Measurements from ENCODE around the gene ARVCF.
"Not testable (repeated sequence)": the region's sequence is repeated elsewhere in the genome, so short reads cannot be mapped to it uniquely, and the experiment has no call there.

ARVCF gene

DNA sequence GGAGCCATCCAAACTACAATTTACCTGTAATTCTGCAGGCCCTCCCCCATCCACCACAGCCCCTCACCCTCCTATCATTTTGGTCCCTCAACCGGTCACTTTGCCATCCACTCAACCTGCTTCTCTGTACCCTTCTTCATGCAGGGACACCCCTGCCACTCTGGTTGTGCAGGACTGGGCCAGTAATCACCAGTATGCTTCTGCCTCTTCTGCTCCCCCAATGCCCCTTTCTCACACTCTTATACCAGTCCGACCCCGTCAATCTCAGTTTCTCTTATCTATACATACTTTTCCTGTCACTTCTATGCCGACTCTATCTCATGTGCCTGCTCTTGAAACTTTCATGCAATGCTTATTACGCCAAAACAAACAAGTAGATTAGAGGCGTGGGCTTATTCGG lies 80.1 kb downstream of the ARVCF start:
- no peak for DNase-seq (ENCODE audit: low spot score)

DNA sequence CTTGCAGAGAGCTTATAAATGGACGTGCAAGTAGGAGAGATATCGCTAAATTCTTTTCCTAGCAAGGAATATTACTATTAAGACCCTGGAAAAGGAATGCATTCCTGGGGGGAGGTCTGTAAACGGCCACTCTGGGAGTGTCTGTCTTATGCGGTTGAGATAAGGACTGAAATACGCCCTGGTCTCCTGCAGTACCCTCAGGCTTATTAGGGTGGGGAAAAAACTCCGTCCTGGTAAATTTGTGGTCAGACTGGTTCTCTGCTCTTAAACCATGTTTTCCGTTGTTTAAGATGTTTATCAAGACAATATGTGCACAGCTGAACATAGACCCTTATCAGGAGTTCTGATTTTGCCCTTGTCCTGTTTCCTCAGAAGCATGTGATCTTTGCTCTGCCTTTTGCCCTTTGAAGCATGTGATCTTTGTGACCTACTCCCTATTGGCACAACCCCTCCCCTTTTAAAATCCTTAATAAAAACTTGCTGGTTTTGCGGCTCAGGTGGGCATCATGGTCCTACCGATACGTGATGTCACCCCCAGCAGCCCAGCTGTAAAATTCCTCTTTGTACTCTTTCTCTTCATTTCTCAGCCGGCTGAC lies 81.4 kb downstream of the ARVCF start:
- not testable (repeated sequence) for DNase-seq (ENCODE audit: low spot score)

DNA sequence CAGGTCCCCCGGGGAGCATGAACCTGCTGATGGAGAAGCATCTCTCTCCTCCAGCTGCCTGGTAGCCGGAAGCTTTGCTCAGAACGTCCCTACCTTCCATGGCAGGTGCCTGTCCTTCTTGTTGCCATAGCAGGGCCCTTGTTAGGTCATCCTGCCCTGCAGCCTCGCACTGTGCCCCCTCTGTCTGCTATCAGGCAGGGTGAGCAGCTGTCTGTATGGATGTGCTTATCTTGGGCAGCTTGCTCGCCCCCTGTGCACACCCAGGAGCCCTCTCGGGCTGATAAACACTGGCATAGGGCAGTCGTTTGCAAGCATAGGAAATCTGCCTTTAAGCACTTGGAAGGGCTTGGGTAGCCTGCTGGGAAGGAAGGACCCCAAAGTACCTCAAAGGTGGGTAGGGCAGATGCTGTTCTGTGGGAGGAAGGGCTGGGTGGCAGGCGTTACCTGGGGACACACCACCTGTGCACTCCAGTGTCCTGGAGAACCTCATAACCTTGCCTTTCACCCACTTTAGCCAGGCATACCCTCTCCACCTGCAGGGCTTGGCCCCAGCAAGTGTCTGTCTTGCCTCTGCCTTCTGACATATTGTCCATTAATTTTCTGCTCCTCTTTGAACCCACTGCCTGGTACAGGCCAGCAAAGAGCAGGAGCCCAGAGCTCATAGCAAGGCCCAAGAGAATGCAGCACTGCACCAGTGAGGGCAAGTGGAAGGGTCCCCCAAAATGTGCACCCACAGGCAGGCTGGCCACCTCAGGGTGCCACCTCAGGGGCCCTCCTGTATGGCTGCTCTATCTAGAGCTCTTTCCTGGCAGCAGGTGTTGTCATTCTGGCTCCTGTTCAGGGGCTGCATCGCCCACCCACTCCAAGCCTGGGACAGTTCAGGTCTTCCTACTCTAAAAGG lies 83.0 kb downstream of the ARVCF start:
- DNase-seq (ENCODE audit: low spot score), result no peak

DNA sequence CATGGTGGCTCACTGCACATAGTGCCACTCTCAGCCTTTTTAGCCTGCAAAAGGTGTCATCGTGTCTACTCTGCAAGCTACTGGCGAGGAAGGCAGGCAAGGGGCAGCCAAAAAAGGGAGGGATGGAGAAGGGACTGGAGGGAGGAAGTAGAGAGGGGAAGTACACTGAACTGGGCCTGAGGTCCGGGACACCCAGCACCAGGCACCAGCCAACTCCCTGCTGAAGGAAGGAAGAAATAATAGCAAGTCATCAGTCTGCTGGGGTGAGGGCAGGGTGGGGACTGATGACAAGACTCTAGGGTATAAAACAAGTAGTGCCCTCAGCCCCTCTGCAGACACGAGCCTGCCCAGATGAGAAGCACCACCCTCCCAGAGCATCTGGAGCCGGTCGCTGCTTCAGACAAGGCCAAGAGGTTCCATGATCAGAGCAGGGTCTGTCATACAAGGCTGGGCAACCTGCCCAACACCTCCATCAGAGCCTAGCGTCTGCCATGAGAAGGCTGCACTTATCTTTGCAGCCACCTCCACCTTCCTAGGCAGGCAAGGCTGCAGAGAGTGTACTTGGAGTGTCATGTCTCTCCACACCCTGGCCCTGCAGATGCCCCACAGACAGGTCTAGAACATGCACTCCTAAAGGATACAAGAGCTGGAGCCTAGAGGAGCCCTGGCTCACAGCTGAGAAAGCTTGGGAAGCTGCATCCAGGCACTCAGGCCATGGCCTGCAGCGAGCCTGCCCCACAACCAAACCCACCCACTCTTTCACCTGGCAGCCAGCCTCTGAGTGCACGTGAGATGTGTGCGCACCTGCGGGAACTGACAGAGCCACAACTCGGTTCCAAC lies 84.0 kb downstream of the ARVCF start:
- no peak for DNase-seq (ENCODE audit: low spot score)

DNA sequence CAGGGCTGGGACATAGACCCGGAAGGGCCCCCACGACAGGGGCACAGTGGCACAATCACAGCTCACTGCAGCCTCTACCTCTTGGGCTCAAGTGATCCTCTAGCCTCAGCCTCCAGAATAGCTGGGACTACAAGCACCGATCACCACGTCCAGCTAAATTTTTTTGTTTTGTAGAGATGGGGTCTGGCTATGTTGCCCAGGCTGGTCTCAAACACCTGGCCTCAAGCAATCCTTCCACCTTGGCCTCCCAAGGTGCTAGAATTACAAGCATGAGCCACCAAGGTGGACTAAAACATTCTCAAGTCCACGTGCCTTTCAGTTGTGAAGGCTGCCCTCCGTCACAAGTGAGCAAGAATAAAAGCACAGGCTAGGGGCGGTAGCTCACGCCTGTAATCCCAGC lies 85.1 kb downstream of the ARVCF start:
- no peak for DNase-seq (ENCODE audit: low spot score)

DNA sequence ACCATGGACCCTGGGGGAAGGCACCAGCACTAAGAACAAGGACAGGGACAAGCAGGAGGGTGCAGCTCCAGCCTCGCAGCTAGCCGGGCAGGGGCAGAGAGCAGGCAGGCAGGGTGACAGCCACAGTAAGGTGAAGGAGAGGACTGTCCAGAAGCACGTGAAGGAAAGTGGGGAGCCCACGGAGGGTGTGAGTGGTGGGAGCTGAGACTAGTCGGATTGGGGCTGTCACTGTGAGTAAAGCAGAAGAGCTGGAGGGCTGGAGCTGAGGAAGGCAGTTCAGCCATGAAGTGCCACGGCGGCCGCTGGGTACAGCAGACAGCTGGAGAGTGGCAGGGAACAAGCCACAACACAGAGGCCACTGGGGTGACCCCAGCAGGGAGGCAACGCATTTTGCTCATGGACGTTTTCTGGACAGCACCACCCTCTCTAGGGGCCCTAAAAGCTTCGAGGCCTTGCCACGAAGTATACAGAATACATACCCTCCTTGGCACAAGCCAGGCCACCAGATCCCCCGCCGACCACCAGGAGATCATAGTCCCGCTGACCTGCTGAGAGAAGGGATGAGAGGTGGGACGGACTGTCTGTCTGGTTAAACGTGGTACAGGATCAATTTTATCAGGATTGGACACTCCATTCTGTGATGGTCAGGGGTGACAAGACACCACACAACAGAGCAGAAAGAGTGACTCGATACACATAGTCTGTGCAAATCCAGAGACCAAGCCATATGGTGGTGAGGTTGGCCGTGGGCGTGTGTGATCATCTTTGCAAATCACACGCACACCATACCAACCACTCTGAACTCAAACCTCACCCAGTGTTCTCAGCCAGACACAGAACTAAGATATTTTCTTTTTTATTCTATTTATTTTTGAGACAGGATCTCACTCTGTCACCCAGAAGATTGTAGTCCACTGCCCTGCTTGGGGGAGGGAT lies 85.8 kb downstream of the ARVCF start:
- DNase-seq (ENCODE audit: low spot score), result no peak

DNA sequence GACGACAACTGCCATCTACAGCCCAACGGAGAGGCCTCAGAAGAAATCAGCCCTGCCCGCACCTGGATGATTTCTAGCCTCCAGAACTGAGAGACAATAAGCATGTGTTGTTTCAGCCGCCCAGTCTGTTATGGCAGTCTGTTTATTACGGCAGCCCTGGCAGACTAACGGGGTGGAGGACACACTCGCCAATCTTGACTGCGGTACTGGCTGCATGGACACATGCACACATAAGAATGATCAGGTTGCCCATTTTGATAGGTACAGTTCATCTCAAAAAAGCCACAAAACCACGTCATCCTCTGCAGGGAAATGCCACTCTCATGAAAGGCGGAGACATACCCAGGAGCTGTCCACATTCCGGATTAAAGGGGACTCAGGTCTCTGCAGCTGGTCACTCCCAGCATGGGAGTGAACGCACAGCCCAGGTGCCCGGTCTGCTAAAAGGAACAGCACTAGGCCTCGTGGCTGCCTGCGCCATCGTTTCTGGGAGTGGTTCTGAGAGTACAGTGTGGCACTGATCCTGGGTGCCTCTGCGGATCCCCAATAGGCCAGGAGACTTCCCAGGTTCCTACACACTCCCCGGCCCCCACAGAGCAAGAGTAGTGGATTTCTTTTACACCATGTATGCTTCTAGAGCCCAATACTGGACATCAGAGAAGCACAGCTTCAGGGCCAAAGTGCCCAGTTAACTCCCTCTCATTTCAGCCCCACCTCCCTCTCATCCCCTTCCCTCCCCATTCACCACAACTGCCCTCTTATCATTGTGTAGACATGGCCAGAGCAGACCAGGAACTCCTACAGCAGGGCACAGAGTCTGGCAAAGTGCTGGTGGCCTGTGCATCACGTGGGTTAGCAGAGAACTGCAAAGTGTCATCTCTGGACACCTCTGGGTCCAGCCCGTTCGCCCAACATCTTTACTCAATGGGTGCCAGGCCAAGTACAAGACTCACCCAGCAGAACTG lies 86.8 kb downstream of the ARVCF start:
- DNase-seq (ENCODE audit: low spot score), result no peak

DNA sequence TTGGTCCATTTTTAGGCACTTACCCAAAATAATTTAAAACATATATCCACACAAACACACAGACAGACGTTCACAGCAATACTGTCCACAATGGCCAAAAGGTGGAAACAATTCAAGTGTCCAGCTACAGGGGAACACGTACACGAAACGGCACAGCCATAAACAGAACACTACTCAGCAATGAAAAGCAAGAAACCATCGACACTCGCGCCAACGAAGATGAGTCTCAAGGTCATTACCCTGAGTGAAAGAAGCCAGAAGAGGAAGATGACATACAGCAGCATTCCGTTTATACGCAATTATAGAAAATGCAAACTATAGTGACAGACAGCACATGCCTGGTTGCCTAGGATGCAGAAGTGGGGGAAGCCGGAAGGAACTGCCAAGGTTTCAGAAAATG lies 88.4 kb downstream of the ARVCF start:
- no peak for DNase-seq (ENCODE audit: low spot score)

DNA sequence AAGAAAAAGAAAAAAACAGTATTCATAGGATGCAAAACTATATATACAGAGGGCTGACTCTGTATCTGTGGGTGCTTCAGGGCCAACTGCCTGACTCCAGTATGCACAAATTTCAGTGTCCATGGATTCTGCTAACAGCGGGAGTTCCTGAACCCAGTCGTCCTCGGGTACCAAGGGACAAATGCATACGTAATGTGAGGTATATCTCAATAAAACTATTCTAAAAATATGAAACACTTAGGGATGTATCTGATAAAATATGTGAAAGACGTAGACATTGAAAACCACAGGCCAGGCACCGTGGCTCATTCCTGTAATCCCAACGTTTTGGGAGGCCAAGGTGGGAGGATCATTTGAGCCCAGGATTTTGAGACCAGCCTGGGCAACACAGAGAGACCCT lies 88.9 kb downstream of the ARVCF start:
- no peak for DNase-seq (ENCODE audit: low spot score)

DNA sequence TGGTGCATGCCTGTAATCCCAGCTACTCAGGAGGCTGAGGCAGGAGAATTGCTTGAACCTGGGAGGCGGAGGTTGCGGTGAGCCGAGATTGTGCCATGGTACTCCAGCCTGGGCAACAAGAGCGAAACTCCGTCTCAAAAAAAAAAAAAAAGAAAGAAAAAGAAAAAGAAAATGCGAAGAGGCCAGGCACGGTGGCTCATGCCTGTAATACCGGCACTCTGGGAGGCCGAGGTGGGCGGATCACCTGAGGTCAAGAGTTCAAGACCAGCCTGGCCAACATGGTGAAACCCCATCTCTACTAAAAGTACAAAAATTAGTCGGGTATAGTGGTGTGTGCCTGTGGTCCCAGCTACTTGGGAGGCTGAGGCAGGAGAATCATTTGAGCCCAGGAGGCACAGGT lies 90.6 kb downstream of the ARVCF start:
- not testable (repeated sequence) for DNase-seq (ENCODE audit: low spot score)

DNA sequence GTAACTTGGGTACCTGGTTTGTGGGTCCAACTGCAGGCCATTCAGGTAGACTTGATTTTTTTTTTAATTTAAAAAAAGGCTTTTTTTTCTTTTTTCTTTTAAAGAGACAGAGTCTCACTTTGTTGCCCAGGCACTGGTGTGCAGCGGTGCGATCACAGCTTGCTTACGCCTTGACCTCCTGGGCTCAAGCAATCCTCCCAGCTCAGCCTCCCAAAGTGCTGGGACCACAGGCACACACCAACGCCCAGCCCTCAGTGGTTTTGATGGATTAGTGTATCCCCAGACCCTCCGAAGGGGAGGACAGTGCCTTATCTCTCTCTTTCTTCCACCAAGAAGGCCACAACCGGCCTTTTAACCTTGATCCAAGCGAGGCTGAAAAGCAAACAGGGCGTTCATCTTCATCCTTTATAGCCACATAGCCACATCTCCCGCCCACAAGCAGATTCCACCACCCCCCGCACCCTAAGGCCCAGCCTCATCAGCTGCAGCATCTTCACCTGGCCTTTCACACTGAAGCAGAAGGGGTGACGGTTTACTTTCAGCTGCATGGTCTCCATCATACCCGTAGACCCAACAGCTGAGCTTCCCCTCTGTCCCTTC lies 92.6 kb downstream of the ARVCF start:
- DNase-seq (ENCODE audit: low spot score), result no peak

DNA sequence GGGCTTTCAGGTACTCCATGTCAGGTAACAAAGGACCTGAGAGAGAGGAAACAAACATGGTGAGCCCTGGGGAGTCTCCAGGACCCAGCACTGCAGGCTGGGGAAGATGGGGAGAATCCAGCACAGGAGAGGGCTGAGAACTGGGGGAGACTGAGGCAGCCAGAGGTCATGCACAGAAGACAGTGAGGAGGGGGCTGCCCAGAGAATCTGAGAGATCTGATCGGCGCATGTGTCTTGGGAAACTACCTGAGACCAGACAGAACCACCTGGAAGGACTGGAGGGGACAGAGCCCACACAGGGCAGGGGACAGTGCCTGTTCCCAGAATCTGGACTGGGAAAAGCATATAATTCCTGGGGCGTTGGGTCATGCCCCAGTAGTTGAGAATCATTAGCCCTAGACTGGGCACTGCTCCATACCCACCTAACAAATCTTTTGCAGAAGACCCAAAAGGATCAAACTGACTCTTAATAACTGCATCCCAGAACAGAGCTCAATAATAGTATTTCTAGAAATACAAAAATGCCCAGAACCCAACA lies 95.0 kb downstream of the ARVCF start:
- DNase-seq (ENCODE audit: low spot score), result no peak
